Brain microvascular endothelial cell (primary cell): ENCODE data around the gene SHLD1.
"Not testable (repeated sequence)": the region's sequence is repeated elsewhere in the genome, so short reads cannot be mapped to it uniquely, and the experiment has no call there.

ENCODE experiments used
- DNase-seq: peaks from one replicate; pipeline ENCODE4 v3.0.0-alpha.2; 2020
- H3K27ac ChIP-seq: fragments of 250-450 bp; sonication (Bioruptor Pico); 2 replicates; pipeline ENCODE4 v1.5.1; 2020; ENCODE audit warnings: mild to moderate bottlenecking, moderate library complexity
- H3K27me3 ChIP-seq: fragments of 250-450 bp; sonication (Bioruptor Pico); replicated peaks from 2 replicates; pipeline ENCODE4 v1.5.1; 2020; ENCODE audit warnings: mild to moderate bottlenecking
- H3K36me3 ChIP-seq: fragments of 250-450 bp; sonication (Bioruptor Pico); replicated peaks from 2 replicates; pipeline ENCODE4 v1.5.1; 2020; ENCODE audit warnings: mild to moderate bottlenecking
- H3K4me3 ChIP-seq: 2 replicates; pipeline ENCODE4 v1.5.1; 2011; ENCODE audit warnings: low read depth, mild to moderate bottlenecking, control low read depth, low read length, moderate library complexity
- in situ Hi-C: cut with HindIII; loops from 2 replicates; pipeline ENCODE4 v1.10.0; 2017; ENCODE audit warnings: low sequenced_read_pairs, low pct_ligation_motif_present
- TF ChIP-seq, protein P1 (sequence below): IDR thresholded peaks from 2 replicates; pipeline ENCODE4 v1.5.1; 2011; ENCODE audit warnings: low read depth, mild to moderate bottlenecking, moderate library complexity, low read length, control low read depth, inconsistent platforms; ENCODE audit errors: missing control alignments

SHLD1 gene

DNA sequence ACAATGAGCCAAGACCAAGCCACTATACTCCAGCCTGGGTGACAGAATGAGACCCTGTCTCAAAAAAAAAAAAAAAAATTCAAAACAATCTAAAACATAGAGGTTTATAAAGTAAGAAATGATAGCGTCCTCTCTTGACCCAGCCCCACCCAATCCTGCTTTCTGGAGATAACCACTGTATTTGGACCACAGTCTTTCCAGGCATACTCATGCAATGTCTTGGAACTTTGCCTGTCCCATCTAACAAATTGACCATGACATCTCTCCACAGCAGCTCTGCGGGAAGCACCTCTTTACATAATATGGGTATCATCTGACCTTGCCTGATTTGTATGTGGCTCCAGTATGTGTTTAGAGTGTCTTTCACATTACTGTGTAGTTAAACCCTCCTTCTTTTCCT, 9.1 kb upstream of the SHLD1 start:
- Histone ChIP-seq H3K27ac (no peak overlapping the region), H3K36me3 (no peaks in the 10 kb centered on the region), H3K4me3 (no peak overlapping the region), H3K27me3 (no peaks in the 10 kb centered on the region)
- no peak for DNase-seq
- TF ChIP-seq, protein P1, sequence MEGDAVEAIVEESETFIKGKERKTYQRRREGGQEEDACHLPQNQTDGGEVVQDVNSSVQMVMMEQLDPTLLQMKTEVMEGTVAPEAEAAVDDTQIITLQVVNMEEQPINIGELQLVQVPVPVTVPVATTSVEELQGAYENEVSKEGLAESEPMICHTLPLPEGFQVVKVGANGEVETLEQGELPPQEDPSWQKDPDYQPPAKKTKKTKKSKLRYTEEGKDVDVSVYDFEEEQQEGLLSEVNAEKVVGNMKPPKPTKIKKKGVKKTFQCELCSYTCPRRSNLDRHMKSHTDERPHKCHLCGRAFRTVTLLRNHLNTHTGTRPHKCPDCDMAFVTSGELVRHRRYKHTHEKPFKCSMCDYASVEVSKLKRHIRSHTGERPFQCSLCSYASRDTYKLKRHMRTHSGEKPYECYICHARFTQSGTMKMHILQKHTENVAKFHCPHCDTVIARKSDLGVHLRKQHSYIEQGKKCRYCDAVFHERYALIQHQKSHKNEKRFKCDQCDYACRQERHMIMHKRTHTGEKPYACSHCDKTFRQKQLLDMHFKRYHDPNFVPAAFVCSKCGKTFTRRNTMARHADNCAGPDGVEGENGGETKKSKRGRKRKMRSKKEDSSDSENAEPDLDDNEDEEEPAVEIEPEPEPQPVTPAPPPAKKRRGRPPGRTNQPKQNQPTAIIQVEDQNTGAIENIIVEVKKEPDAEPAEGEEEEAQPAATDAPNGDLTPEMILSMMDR = no peak
- in situ Hi-C loops = no loop called here

GRCh38 chr20:5742041-5742440, 8.2 kb upstream of the SHLD1 start:
- Histone ChIP-seq H3K27ac (no peak overlapping the region), H3K27me3 (no peaks in the 10 kb centered on the region), H3K36me3 (no peaks in the 10 kb centered on the region), H3K4me3 (no peak overlapping the region)
- DNase-seq = no peak
- TF ChIP-seq, protein P1 = no peak
- in situ Hi-C loops = no loop called here

DNA sequence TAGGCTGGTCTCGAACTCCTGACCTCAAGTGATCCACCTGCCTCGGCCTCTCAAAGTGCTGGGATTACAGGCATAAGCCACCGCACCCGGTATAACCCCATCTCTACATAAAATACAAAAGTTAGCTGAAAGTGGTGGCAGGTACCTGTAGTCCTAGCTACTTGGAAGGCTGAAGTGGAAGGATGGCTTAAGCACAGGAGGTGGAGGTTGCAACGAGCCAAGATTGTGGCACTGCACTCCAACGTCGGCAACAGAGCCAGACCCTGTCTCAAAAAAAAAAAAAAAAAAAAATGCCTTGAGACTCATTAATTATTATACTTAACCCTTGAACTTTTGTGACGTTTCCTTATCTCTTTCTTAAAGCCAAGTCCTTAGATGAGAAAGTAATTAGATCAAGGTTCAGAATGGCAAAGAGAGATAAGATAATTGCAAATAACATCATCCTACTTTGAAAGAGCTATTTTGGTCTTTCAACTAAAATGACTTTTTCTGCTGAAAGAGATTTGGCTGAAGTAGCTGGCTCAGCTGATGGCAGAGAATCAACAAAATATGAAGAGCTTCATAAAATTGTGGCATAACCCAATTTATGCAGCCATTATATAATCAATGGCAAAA, 4.7 kb upstream of the SHLD1 start:
- Histone ChIP-seq H3K27ac (no peak overlapping the region), H3K4me3 (no peak overlapping the region), H3K27me3 (no peaks in the 10 kb centered on the region), H3K36me3 (no peaks in the 10 kb centered on the region)
- no peak for DNase-seq
- in situ Hi-C loops = no loop called here
- TF ChIP-seq, protein P1 = no peak

- Histone ChIP-seq H3K27ac (no peak overlapping the region), H3K36me3 (no peaks in the 10 kb centered on the region), H3K27me3 (no peaks in the 10 kb centered on the region), H3K4me3 (no peak overlapping the region)
- in situ Hi-C loops = no loop called here
- TF ChIP-seq, protein P1 = no peak
- no peak for DNase-seq
Observed at GRCh38 chr20:5746064-5746463, 4.1 kb upstream of the SHLD1 start.

- H3K4me3 ChIP-seq = no peak overlapping the region
- H3K27me3 ChIP-seq = no peaks in the 10 kb centered on the region
- no peak overlapping the region for H3K27ac ChIP-seq
- in situ Hi-C loops = no loop called here
- TF ChIP-seq, protein P1 = no peak
- H3K36me3 ChIP-seq = no peaks in the 10 kb centered on the region
- DNase-seq = no peak
Observed at GRCh38 chr20:5748246-5748645, 2.0 kb upstream of the SHLD1 start.

- H3K27ac ChIP-seq, in situ Hi-C loops: not testable (repeated sequence)
Observed at GRCh38 chr20:5749512-5749951, 669 bp upstream of the SHLD1 start.

More at GRCh38 chr20:5749512-5749951, 669 bp upstream of the SHLD1 start:
- not testable (repeated sequence) for H3K4me3 ChIP-seq, H3K36me3 ChIP-seq, DNase-seq, H3K27me3 ChIP-seq
